Epithelial cell of proximal tubule (primary cell): ENCODE measurements around the gene SYNE3. TPM values are rescaled to one million over a fixed set of nuclear protein-coding genes. Genes with fewer than 3 reads are reported as not detected.

Experiments used
- DNase-seq: peaks from one replicate; pipeline ENCODE4 v3.0.0-alpha.2; 2011; ENCODE audit warnings: low read depth
- H3K4me3 ChIP-seq: 2 replicates; pipeline ENCODE4 v1.5.1; 2011; ENCODE audit warnings: low read depth, mild to moderate bottlenecking, low read length
- CTCF ChIP-seq: conservative IDR thresholded peaks from 2 replicates; pipeline ENCODE4 v1.5.1; 2012; ENCODE audit warnings: low read depth, mild to moderate bottlenecking, low read length
- total RNA-seq: library from RNA; depleted of rRNA; stranded (reverse); fragments of >200 nt; gene quantifications from 2 replicates; pipeline ENCODE4 v1.2.3, GENCODE V29; 2015

The SYNE3 gene
- total RNA-seq, 1 donor from 2014 or later = not detected

- H3K4me3 ChIP-seq = no peak overlapping the region
- DNase-seq = no peak
- no peak for TF ChIP-seq CTCF
Measured at GRCh38 chr14:95518045-95518751, 1.7 kb upstream of the SYNE3 start.

- no peak for DNase-seq
Measured at GRCh38 chr14:95515596-95516552, 576 bp downstream of the SYNE3 start.

GRCh38 chr14:95515080-95515489 is 1.4 kb downstream of the SYNE3 start:
- no peak for DNase-seq
- no peak for TF ChIP-seq CTCF

More at GRCh38 chr14:95515596-95516552, 576 bp downstream of the SYNE3 start:
- peak overlapping the region; percentile 56 for H3K4me3 ChIP-seq
- TF ChIP-seq CTCF = peak; percentile 30

GRCh38 chr14:95514131-95515079 is 2.0 kb downstream of the SYNE3 start:
- DNase-seq = no peak
- H3K4me3 ChIP-seq = no peak overlapping the region
- TF ChIP-seq CTCF = no peak

More at GRCh38 chr14:95515080-95515489, 1.4 kb downstream of the SYNE3 start:
- no peak overlapping the region for H3K4me3 ChIP-seq

- no peak overlapping the region for H3K4me3 ChIP-seq
- TF ChIP-seq CTCF = no peak
- no peak for DNase-seq
Measured at GRCh38 chr14:95513291-95513690, 3.2 kb downstream of the SYNE3 start.

GRCh38 chr14:95511687-95512086 is 4.8 kb downstream of the SYNE3 start:
- H3K4me3 ChIP-seq = no peak overlapping the region
- no peak for DNase-seq
- no peak for TF ChIP-seq CTCF
